GM12878 (cell line): Measurements from ENCODE around the gene IDS.

ENCODE experiments used
- ASH2L ChIP-seq: fragments of 300-600, 200-600 bp; sonication (generic); IDR thresholded peaks from 2 replicates; pipeline ENCODE4 v1.6.1; 2017; ENCODE audit warnings: low read depth, mild to moderate bottlenecking, borderline replicate concordance
- EP300 ChIP-seq, 2 experiments: fragments of 150-350 bp in 1 of 2; IDR thresholded peaks; 2 replicates each; pipeline ENCODE4 v1.6.1; 2011 to 2012; ENCODE audit warnings: low read depth in 2 of 2, low read length in 2 of 2, borderline replicate concordance in 1 of 2, improper control_type of control experiment in 1 of 2, inconsistent platforms in 1 of 2; ENCODE audit not compliant: control insufficient read depth in 1 of 2
- FOXK2 ChIP-seq: fragments of 450-650 bp; IDR thresholded peaks from 2 replicates; pipeline ENCODE4 v1.6.1; 2017; ENCODE audit warnings: mild to moderate bottlenecking, moderate library complexity
- HDAC2 ChIP-seq: fragments of 200-600 bp; sonication (generic); IDR thresholded peaks from 2 replicates; pipeline ENCODE4 v1.6.1; 2017
- JUND ChIP-seq: IDR thresholded peaks from 2 replicates; pipeline ENCODE4 v1.6.1; 2012; ENCODE audit warnings: low read depth, mild to moderate bottlenecking, low read length, improper control_type of control experiment, moderate library complexity
- POLR2AphosphoS5 ChIP-seq: IDR thresholded peaks from 2 replicates; pipeline ENCODE4 v1.6.1; 2011; ENCODE audit warnings: mild to moderate bottlenecking, low read length, inconsistent platforms
- SKIL ChIP-seq: fragments of 450-650 bp; IDR thresholded peaks from 2 replicates; pipeline ENCODE4 v1.6.1; 2017; ENCODE audit warnings: mild to moderate bottlenecking, low read depth, inconsistent platforms; ENCODE audit not compliant: poor library complexity, severe bottlenecking
- SMC3 ChIP-seq: IDR thresholded peaks from 2 replicates; pipeline ENCODE4 v1.6.1; 2011; ENCODE audit warnings: low read length, improper control_type of control experiment, borderline replicate concordance
- TAF1 ChIP-seq: IDR thresholded peaks from 2 replicates; pipeline ENCODE4 v1.6.1; 2011; ENCODE audit warnings: mild to moderate bottlenecking, low read depth, low read length, borderline replicate concordance
- TARDBP ChIP-seq: IDR thresholded peaks from 2 replicates; pipeline ENCODE4 v1.6.1; 2016; ENCODE audit warnings: borderline replicate concordance
- TF ChIP-seq, protein P1 (sequence below): IDR thresholded peaks from 2 replicates; pipeline ENCODE4 v1.6.1; 2011; ENCODE audit warnings: borderline replicate concordance, low read depth, mild to moderate bottlenecking, moderate library complexity, mixed read lengths, low read length; ENCODE audit not compliant: insufficient read depth; ENCODE audit errors: extremely low read length

DNA sequence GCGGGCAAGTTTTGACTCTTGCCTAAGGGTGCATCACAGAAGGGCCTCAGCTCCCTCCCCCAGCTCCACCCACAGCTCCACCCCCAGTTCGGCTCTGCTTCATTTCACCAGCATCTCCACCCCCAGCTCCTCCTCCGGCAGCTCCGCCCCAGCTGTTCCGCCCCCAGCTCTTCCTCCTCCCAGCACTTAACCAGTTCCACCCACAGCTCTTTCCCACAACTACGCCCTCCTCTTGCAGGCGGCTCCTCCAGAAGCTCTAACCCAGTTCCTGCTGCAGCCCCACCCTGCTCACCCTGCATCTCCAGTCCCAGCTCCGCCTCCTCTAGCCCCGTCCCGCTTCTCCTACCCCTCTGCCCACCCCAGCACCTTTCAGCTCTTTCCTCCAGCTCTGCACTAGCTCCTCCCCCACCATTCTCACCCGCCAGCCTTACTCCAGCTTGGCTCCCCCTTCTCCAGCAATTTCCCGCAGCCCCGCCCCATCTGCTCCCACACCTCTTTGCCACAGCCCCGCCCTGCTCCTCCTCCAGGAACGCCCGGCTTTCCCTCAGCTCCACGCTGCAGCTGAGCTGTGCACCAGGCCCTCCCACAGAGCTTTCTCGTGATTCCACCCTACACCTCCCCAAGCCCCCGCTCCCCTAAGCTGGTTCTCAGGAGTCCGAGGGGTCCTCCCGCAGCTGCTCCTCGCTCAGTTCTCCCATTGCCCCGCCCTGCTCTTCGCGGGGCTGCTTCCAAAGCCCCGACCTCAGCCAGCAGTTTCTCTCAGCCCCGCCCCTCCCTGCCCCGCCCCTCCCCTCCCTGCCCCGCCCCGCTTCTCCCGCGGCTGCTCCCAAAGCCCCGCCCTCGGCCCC lies 34.4 kb upstream of the IDS start:
- no peak for TF ChIP-seq SKIL
- TF ChIP-seq HDAC2: no peak
- no peak for TF ChIP-seq EP300 (IDR thresholded peaks at IDR 0.05; ENCODE audit: borderline replicate concordance in 1 of 2, control insufficient read depth in 1 of 2, low read depth in 2 of 2, low read length in 2 of 2)
- no peak for TF ChIP-seq ASH2L
- no peak for TF ChIP-seq TARDBP
- TF ChIP-seq, protein P1, sequence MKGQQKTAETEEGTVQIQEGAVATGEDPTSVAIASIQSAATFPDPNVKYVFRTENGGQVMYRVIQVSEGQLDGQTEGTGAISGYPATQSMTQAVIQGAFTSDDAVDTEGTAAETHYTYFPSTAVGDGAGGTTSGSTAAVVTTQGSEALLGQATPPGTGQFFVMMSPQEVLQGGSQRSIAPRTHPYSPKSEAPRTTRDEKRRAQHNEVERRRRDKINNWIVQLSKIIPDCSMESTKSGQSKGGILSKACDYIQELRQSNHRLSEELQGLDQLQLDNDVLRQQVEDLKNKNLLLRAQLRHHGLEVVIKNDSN: no peak
- no peak for TF ChIP-seq SMC3
- TF ChIP-seq TAF1: no peak
- no peak for TF ChIP-seq FOXK2
- TF ChIP-seq JUND: no peak
- no peak for TF ChIP-seq POLR2AphosphoS5
